HL-60/S4 treated with phorbol 12-myristate 13-acetate at 8.2 ng/mL for 4 days and 3 days (cell line): Measurements from ENCODE around the gene SERPINA12.
"Not testable (repeated sequence)": the region's sequence is repeated elsewhere in the genome, so short reads cannot be mapped to it uniquely, and the experiment has no call there.

Experiments
- in situ Hi-C: fragments of 300-500 bp; cut with MboI; formaldehyde crosslinking; loops from 2 replicates; pipeline ENCODE4 v1.15.0; 2022; ENCODE audit warnings: low sequenced_read_pairs

The SERPINA12 gene

GRCh38 chr14:94538070-94538740, 28.9 kb upstream of the SERPINA12 start:
- in situ Hi-C loops = no loop called here

GRCh38 chr14:94536836-94537235, 27.6 kb upstream of the SERPINA12 start:
- in situ Hi-C loops = no loop called here

GRCh38 chr14:94535506-94535905, 26.2 kb upstream of the SERPINA12 start:
- in situ Hi-C loops = no loop called here

- in situ Hi-C loops = no loop called here
Observed at GRCh38 chr14:94532447-94532846, 23.2 kb upstream of the SERPINA12 start.

GRCh38 chr14:94531187-94531586, 21.9 kb upstream of the SERPINA12 start:
- in situ Hi-C loops = no loop called here

GRCh38 chr14:94524093-94524492, 14.8 kb upstream of the SERPINA12 start:
- in situ Hi-C loops = no loop called here

GRCh38 chr14:94523265-94523664, 14.0 kb upstream of the SERPINA12 start:
- in situ Hi-C loops = no loop called here

GRCh38 chr14:94522115-94522724, 13.0 kb upstream of the SERPINA12 start:
- in situ Hi-C loops = no loop called here

GRCh38 chr14:94521375-94522114, 12.3 kb upstream of the SERPINA12 start:
- in situ Hi-C loops = no loop called here

- in situ Hi-C loops = no loop called here
Observed at GRCh38 chr14:94517641-94518257, 8.5 kb upstream of the SERPINA12 start.

- in situ Hi-C loops = no loop called here
Observed at GRCh38 chr14:94517248-94517640, 8.0 kb upstream of the SERPINA12 start.

GRCh38 chr14:94515856-94516255, 6.6 kb upstream of the SERPINA12 start:
- in situ Hi-C loops = no loop called here

- in situ Hi-C loops = no loop called here
Observed at GRCh38 chr14:94515426-94515825, 6.2 kb upstream of the SERPINA12 start.

GRCh38 chr14:94514351-94514750, 5.1 kb upstream of the SERPINA12 start:
- in situ Hi-C loops = no loop called here

GRCh38 chr14:94510481-94510880, 1.2 kb upstream of the SERPINA12 start:
- in situ Hi-C loops = not testable (repeated sequence)

- in situ Hi-C loops = no loop called here
Observed at GRCh38 chr14:94505641-94506040, 3.6 kb downstream of the SERPINA12 start.

- in situ Hi-C loops = no loop called here
Observed at GRCh38 chr14:94505206-94505605, 4.1 kb downstream of the SERPINA12 start.

GRCh38 chr14:94501588-94502516, 7.4 kb downstream of the SERPINA12 start:
- in situ Hi-C loops = no loop called here

- in situ Hi-C loops = no loop called here
Observed at GRCh38 chr14:94500264-94500663, 9.0 kb downstream of the SERPINA12 start.

- in situ Hi-C loops = no loop called here
Observed at GRCh38 chr14:94499673-94500072, 9.6 kb downstream of the SERPINA12 start.

GRCh38 chr14:94498215-94498614, 11.1 kb downstream of the SERPINA12 start:
- in situ Hi-C loops = no loop called here
